A549 (cell line): ENCODE data around the gene LRRC46. TPM values are rescaled to one million over a fixed set of nuclear protein-coding genes. Genes with fewer than 3 reads are reported as not detected.

Experiments used
- ATAC-seq, 2 experiments: fragments of 200-7000 bp in 1 of 2; fragments of >200 bp in 1 of 2; cut with Nextera tagmentation in 1 of 2; cut with Tn5 transposase in 1 of 2; 3 replicates each; pipeline versions ENCODE4 v1.8.0 to v1.9.1; 2018 to 2020; ENCODE audit warnings: mild to moderate bottlenecking in 1 of 2, moderate library complexity in 1 of 2
- CTCF ChIA-PET: fragments of 300-600 bp; sonication (Branson Sonifier 250); formaldehyde crosslinking; extraction: SDS; loops from one replicate; lab custom pipeline; 2021; ENCODE audit warnings: antibody characterized with exemption, inconsistent platforms; lab: Yijun Ruan, JAX
- POLR2A ChIA-PET: fragments of 350-600 bp; formaldehyde crosslinking; extraction: SDS; loops from one replicate; lab custom pipeline; 2021; ENCODE audit warnings: antibody characterized with exemption, inconsistent platforms; lab: Yijun Ruan, JAX
- DNase-seq, 2 experiments: peaks; one replicate each; pipeline versions ENCODE4 v3.0.0 to v3.0.0-alpha.2; 2011 to 2016; ENCODE audit warnings: low read depth in 1 of 2, low spot score in 1 of 2
- FAIRE-seq: peaks from 2 replicates; lab custom pipeline; 2011; peaks lifted over from hg19 to GRCh38; lab: Jason Lieb, UNC
- H3K27ac ChIP-seq, 2 experiments: fragments of >200 bp; sonication (Bioruptor Twin); formaldehyde crosslinking; 3 replicates each; pipeline ENCODE4 v1.5.1; 2016 to 2017
- H3K4me1 ChIP-seq: fragments of >200 bp; sonication (Bioruptor Twin); formaldehyde crosslinking; 3 replicates; pipeline ENCODE4 v1.6.1; 2016
- H3K4me2 ChIP-seq: fragments of >200 bp; sonication (Bioruptor Twin); formaldehyde crosslinking; 3 replicates; pipeline ENCODE4 v1.6.1; 2016
- H3K4me3 ChIP-seq: fragments of >200 bp; sonication (Bioruptor Twin); formaldehyde crosslinking; 3 replicates; pipeline ENCODE4 v1.5.1; 2016
- H3K9me3 ChIP-seq: fragments of >200 bp; sonication (Bioruptor Twin); formaldehyde crosslinking; 3 replicates; pipeline ENCODE4 v1.6.1; 2016
- ATOH8 ChIP-seq: fragments of 250-450 bp; sonication (Bioruptor Pico); IDR thresholded peaks from 2 replicates; pipeline ENCODE4 v1.5.0; 2020; ENCODE audit warnings: low read depth, mild to moderate bottlenecking, moderate library complexity
- CTCF ChIP-seq: fragments of >200 bp; sonication (Bioruptor Twin); formaldehyde crosslinking; IDR thresholded peaks from 3 replicates; pipeline ENCODE4 v1.5.1; 2016
- FOSB ChIP-seq: fragments of 250-450 bp; sonication (Bioruptor Pico); IDR thresholded peaks from 2 replicates; pipeline ENCODE4 v1.5.0; 2020; ENCODE audit warnings: mild to moderate bottlenecking, moderate library complexity
- HDAC2 ChIP-seq: fragments of 200-600 bp; sonication (generic); IDR thresholded peaks from 2 replicates; pipeline ENCODE4 v1.6.1; 2016
- HES2 ChIP-seq: fragments of >200 bp; sonication (Bioruptor Twin); formaldehyde crosslinking; IDR thresholded peaks from 2 replicates; pipeline ENCODE4 v1.6.1; 2016
- HEYL ChIP-seq: fragments of 250-450 bp; sonication (Bioruptor Pico); IDR thresholded peaks from 2 replicates; pipeline ENCODE4 v1.8.0; 2021; ENCODE audit warnings: mild to moderate bottlenecking, moderate library complexity
- MAX ChIP-seq: IDR thresholded peaks from 2 replicates; pipeline ENCODE4 v1.6.1; 2012
- NR3C1 ChIP-seq: fragments of >200 bp; sonication (Bioruptor Twin); formaldehyde crosslinking; IDR thresholded peaks from 3 replicates; pipeline ENCODE4 v1.6.1; 2017
- RCOR1 ChIP-seq: fragments of 150-350 bp; IDR thresholded peaks from 2 replicates; pipeline ENCODE4 v1.6.1; 2014; ENCODE audit warnings: antibody characterized with exemption, low read length, low read depth
- RNF2 ChIP-seq: fragments of 200-600 bp; sonication (generic); IDR thresholded peaks from 2 replicates; pipeline ENCODE4 v1.6.1; 2016; ENCODE audit warnings: low read depth, mild to moderate bottlenecking, antibody characterized with exemption, moderate library complexity, borderline replicate concordance
- SMC3 ChIP-seq: fragments of >200 bp; sonication (Bioruptor Twin); formaldehyde crosslinking; IDR thresholded peaks from 3 replicates; pipeline ENCODE4 v1.6.1; 2018; ENCODE audit warnings: inconsistent platforms
- TFCP2L1 ChIP-seq: fragments of 250-450 bp; sonication (Bioruptor Pico); IDR thresholded peaks from 2 replicates; pipeline ENCODE4 v1.5.0; 2021; ENCODE audit warnings: mild to moderate bottlenecking
- TP53 ChIP-seq: fragments of 250-450 bp; sonication (Bioruptor Pico); IDR thresholded peaks from 2 replicates; pipeline ENCODE4 v1.5.0; 2021; ENCODE audit warnings: mild to moderate bottlenecking, moderate library complexity
- ZNF302 ChIP-seq: fragments of 250-450 bp; sonication (Bioruptor Pico); IDR thresholded peaks from 2 replicates; pipeline ENCODE4 v1.9.0; 2021; ENCODE audit warnings: inconsistent platforms, mild to moderate bottlenecking, moderate library complexity
- WGBS: methylation state at CpG from one replicate; pipeline ENCODE4 v1.1.6; 2017; ENCODE audit errors: missing lambda C conversion rate; 5-methylcytosine and 5-hydroxymethylcytosine counted together
- polyA plus RNA-seq, 4 experiments: library from polyadenylated mRNA; depleted of rRNA in 3 of 4; stranded (reverse); fragments of >200 nt; fragmentation: RNase III in 1 of 4; extraction: RNeasy Plus Mini Kit Qiagen cat#74134 plus additional on column Dnase treatment in 1 of 4; gene quantifications; 2 replicates in 3 of 4; 3 replicates in 1 of 4; pipeline ENCODE4 v1.2.3, GENCODE V29; 2011 to 2017
- TF ChIP-seq, protein P1 (sequence below): fragments of 200-600 bp; sonication (generic); IDR thresholded peaks from 2 replicates; pipeline ENCODE4 v1.6.1; 2016; ENCODE audit warnings: antibody characterized with exemption, mild to moderate bottlenecking, moderate library complexity
- TF ChIP-seq, protein P2 (sequence below): fragments of 450-650 bp; IDR thresholded peaks from 2 replicates; pipeline ENCODE4 v1.6.1; 2014; ENCODE audit warnings: antibody characterized with exemption

Gene LRRC46
- polyA plus RNA-seq, 2 of the 4 experiments (the other 2 are of a cell fraction): 2.7 to 3.0 TPM

GRCh38 chr17:47789611-47790561, 41.6 kb upstream of the LRRC46 start (continued):
- TF ChIP-seq CTCF (peak; percentile 70), SMC3 (peak; percentile 65), TFCP2L1 (CRISPR knock-in tag) (no peak)

DNA sequence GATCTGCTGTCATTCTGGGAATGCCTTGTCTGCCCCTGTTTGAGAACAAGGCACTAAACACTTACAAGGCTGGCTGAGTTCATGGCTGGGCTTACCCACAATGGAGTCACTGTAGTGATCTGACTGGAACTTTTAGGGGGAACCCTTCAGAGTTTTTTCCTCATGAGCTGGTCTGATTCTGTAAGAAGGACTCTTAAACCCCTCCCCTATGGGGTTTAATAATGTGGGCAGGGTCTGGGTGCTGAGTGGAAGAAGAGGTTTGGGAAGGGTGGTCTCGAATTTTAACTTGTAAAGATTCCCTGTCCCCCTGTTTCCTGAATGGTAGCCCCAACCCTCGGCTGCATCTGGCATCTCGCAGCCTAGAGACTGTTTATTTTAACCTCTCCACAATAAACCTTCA, 40.4 kb upstream of the LRRC46 start:
- CTCF ChIA-PET: interaction anchor here (0.9 to 3.8 kb wide), 7 partner anchors 8 to 99 kb away, joined by 3 to 19 read pairs (median 8); partner anchors contain the start of gene TBX21

More for the DNA sequence above, 40.4 kb upstream of the LRRC46 start:
- no peak for TF ChIP-seq FOSB (CRISPR knock-in tag)
- no peak for TF ChIP-seq ZNF302 (CRISPR knock-in tag)
- no peak for TF ChIP-seq HEYL
- TF ChIP-seq RNF2: no peak
- TF ChIP-seq ATOH8 (CRISPR knock-in tag): no peak
- no peak for TF ChIP-seq RCOR1
- TF ChIP-seq HDAC2: no peak
- no peak for TF ChIP-seq NR3C1
- TF ChIP-seq, protein P1, sequence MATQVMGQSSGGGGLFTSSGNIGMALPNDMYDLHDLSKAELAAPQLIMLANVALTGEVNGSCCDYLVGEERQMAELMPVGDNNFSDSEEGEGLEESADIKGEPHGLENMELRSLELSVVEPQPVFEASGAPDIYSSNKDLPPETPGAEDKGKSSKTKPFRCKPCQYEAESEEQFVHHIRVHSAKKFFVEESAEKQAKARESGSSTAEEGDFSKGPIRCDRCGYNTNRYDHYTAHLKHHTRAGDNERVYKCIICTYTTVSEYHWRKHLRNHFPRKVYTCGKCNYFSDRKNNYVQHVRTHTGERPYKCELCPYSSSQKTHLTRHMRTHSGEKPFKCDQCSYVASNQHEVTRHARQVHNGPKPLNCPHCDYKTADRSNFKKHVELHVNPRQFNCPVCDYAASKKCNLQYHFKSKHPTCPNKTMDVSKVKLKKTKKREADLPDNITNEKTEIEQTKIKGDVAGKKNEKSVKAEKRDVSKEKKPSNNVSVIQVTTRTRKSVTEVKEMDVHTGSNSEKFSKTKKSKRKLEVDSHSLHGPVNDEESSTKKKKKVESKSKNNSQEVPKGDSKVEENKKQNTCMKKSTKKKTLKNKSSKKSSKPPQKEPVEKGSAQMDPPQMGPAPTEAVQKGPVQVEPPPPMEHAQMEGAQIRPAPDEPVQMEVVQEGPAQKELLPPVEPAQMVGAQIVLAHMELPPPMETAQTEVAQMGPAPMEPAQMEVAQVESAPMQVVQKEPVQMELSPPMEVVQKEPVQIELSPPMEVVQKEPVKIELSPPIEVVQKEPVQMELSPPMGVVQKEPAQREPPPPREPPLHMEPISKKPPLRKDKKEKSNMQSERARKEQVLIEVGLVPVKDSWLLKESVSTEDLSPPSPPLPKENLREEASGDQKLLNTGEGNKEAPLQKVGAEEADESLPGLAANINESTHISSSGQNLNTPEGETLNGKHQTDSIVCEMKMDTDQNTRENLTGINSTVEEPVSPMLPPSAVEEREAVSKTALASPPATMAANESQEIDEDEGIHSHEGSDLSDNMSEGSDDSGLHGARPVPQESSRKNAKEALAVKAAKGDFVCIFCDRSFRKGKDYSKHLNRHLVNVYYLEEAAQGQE: no peak
- no peak for TF ChIP-seq MAX
- no peak for TF ChIP-seq TP53 (CRISPR knock-in tag)
- TF ChIP-seq, protein P2, sequence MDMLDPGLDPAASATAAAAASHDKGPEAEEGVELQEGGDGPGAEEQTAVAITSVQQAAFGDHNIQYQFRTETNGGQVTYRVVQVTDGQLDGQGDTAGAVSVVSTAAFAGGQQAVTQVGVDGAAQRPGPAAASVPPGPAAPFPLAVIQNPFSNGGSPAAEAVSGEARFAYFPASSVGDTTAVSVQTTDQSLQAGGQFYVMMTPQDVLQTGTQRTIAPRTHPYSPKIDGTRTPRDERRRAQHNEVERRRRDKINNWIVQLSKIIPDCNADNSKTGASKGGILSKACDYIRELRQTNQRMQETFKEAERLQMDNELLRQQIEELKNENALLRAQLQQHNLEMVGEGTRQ: no peak
- TF ChIP-seq HES2: no peak
- TF ChIP-seq, all 56 proteins: peak for 0
- Histone ChIP-seq H3K4me2 (no peak overlapping the region), H3K4me1 (peaks cover 3% of the 10 kb centered on the region; the same call in 1 of the 3 replicates), H3K4me3 (no peak overlapping the region), H3K27ac (no peak overlapping the region), H3K9me3 (no peaks in the 10 kb centered on the region)
- ATAC-seq (no peak), DNase-seq (no peak), FAIRE-seq (no peak)
- POLR2A ChIA-PET: no interaction called here
- 18% methylated on average over 3 of the region's 3 CpGs for WGBS
